ENCODE measurements around the gene PLLP. TPM values are rescaled to one million over a fixed set of nuclear protein-coding genes. Genes with fewer than 3 reads are reported as not detected.

Gene PLLP
- total RNA-seq, 4 donors from 2014 or later: 3.6 to 10.7 (median 6.4) TPM

DNA sequence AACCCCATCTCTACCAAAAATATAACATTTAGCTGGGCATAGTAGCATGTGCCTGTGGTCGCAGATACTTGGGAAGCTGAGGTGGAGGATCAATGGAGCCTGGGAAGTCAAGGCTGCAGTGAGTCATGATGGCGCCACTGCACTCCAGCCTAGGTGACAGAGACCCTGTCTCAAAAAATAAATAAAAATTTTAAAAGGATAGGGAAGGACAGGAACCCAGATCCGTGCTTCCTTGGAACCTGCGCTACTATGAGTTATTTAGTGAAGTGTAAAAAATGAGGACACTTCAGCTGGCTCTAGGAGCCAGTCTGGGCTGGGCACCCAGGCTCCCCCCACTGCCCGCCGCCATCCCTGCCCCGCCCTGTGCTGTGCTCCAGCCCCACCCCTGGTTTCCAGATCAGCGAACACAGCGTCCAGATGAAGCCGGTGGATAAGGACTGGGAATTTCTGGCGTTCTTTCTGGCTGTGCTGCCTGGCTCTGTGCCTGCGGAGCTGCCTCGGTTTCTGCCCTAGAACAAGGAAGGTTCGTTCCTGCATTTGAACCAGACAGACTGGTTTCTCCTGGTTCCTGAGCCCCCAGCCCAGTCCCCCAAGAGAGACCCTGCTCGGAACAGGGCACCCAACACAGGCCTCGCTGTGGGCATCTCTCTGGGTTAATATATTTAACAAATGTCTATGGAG lies 18.5 kb downstream of the PLLP start:
- TF ChIP-seq POLR2A (IDR thresholded peaks at IDR 0.05; ENCODE audit: low read depth) (no peak), POLR2AphosphoS5 (IDR thresholded peaks at IDR 0.05) (peak in 1 of 2 donors; percentile 12)
- TF ChIP-seq, protein P1, sequence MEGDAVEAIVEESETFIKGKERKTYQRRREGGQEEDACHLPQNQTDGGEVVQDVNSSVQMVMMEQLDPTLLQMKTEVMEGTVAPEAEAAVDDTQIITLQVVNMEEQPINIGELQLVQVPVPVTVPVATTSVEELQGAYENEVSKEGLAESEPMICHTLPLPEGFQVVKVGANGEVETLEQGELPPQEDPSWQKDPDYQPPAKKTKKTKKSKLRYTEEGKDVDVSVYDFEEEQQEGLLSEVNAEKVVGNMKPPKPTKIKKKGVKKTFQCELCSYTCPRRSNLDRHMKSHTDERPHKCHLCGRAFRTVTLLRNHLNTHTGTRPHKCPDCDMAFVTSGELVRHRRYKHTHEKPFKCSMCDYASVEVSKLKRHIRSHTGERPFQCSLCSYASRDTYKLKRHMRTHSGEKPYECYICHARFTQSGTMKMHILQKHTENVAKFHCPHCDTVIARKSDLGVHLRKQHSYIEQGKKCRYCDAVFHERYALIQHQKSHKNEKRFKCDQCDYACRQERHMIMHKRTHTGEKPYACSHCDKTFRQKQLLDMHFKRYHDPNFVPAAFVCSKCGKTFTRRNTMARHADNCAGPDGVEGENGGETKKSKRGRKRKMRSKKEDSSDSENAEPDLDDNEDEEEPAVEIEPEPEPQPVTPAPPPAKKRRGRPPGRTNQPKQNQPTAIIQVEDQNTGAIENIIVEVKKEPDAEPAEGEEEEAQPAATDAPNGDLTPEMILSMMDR (IDR thresholded peaks at IDR 0.05): no peak
- intact Hi-C loops (cut with DNase I): no loop called here
- H3K27ac ChIP-seq (replicated peaks in 1 of 4): peak overlapping the region in 3 of 4 donors; percentile 14 to 67 (median 27)
- no peaks in the 10 kb centered on the region for H3K27me3 ChIP-seq
- H3K9me3 ChIP-seq: no peaks in the 10 kb centered on the region
- peaks cover under 1 to 18% (median 13%) of the 10 kb centered on the region in 4 donors for H3K4me1 ChIP-seq
- no peak overlapping the region for H3K4me3 ChIP-seq
- no peaks in the 10 kb centered on the region for H3K36me3 ChIP-seq
- 64% methylated on average over 16 of the region's 16 CpGs for WGBS
- no peak for DNase-seq (ENCODE audit: extremely low spot score)

DNA sequence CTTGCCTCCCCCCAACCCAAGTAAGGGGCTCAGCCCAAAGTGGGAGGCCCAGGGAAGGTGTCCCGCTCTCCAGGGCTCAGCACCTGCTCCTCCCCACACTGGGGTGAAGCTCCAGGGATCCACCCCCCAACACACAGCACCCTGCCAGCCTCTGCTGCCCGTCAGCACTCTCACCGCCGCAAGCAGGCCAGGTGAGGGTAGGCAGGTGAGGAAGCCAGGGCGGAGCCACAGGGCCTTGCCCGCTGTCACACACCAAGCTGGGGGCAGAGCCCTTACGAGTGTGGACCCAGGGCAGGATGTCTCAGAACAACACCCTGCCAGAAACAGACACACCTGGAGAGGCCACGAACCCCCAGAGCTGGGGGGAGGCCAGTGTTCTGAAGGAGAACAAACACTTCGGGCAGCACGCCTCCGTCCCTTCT lies 19.5 kb downstream of the PLLP start:
- H3K36me3 ChIP-seq: no peaks in the 10 kb centered on the region
- no peak for DNase-seq (ENCODE audit: extremely low spot score)
- TF ChIP-seq, protein P1 (IDR thresholded peaks at IDR 0.05): no peak
- TF ChIP-seq EP300 (IDR thresholded peaks at IDR 0.05) (no peak), POLR2A (IDR thresholded peaks at IDR 0.05; ENCODE audit: low read depth) (no peak), POLR2AphosphoS5 (IDR thresholded peaks at IDR 0.05) (no peak)
- intact Hi-C loops (cut with DNase I): no loop called here
- WGBS: 93% methylated on average over 9 of the region's 11 CpGs
- H3K9me3 ChIP-seq: no peaks in the 10 kb centered on the region
- H3K4me3 ChIP-seq: no peak overlapping the region
- H3K27me3 ChIP-seq: no peaks in the 10 kb centered on the region
- no peak overlapping the region for H3K27ac ChIP-seq (replicated peaks in 1 of 4)
- H3K4me1 ChIP-seq: peaks cover 11 to 26% (median 23%) of the 10 kb centered on the region in 4 donors

DNA sequence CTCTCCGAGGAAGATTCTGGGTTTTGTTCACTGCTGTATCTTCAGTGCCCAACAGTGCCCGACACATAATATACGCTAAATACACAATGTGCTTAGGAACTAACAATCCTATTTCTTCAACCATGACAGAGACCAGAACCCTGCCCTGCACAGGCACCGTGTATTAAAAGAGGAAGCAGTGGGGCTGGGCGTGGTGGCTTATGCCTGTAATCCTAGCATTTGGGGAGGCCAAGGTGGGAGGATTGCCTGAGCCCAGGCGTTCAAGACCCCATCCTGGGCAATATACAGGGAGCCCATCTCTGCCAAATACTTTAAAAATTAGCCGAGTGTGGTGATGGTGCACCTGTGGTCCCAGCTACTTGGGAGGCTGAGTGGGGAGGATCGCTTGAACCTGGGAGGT lies 20.1 kb downstream of the PLLP start:
- Histone ChIP-seq H3K27ac (replicated peaks in 1 of 4) (no peak overlapping the region), H3K27me3 (no peaks in the 10 kb centered on the region), H3K4me1 (peaks cover 14 to 30% (median 26%) of the 10 kb centered on the region in 4 donors), H3K4me3 (no peak overlapping the region), H3K36me3 (no peaks in the 10 kb centered on the region), H3K9me3 (no peaks in the 10 kb centered on the region)
- no peak for TF ChIP-seq POLR2A (IDR thresholded peaks at IDR 0.05; ENCODE audit: low read depth)
- TF ChIP-seq, protein P1 (IDR thresholded peaks at IDR 0.05): no peak
- TF ChIP-seq EP300 (IDR thresholded peaks at IDR 0.05): no peak
- no peak for TF ChIP-seq POLR2AphosphoS5 (IDR thresholded peaks at IDR 0.05)
- no peak for DNase-seq (ENCODE audit: extremely low spot score)
- WGBS: 82% methylated on average over 8 of the region's 8 CpGs
- intact Hi-C loops (cut with DNase I): no loop called here

DNA sequence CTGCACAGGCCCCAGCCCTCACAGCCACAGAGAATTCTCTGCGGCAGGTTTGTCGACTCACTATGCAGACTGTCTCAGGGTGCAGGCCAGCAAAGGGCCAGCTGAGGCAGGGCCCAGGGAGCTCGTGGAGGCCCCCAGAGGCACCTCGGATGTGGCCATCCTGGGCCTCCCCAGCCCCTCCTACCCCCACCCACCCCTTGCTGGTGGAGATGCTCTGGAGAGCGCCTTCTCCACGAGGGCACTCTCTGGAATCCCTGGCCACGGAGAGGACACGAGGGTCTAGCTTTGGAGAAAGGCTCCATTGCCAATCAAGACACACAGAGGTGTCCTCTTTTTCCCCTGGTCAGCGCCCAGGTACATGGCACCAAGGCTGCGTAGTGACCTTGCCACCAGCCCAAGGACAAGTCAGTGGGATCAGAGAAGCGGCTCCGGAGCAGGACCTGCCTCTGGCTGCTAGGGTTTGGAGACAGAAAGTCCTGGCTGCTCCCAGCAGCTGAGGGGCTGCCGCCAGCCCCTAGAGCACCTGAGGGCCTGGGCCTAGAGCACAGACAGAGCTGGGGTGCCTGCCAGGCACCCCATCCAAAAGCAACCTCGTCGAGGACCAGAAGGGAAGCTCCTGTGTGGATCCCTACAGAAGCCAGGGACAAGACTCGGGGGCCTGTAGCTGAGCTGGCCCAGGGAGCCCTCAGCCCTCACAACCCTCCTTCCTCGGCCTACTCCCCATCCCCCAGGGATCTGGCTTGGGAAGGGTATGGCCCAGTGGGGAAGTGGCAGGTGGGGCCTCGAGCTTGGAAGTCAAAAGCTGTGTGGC lies 20.7 kb downstream of the PLLP start:
- 90% methylated on average over 10 of the region's 18 CpGs for WGBS
- DNase-seq (ENCODE audit: extremely low spot score): no peak
- H3K9me3 ChIP-seq: no peaks in the 10 kb centered on the region
- no peaks in the 10 kb centered on the region for H3K36me3 ChIP-seq
- H3K4me3 ChIP-seq: no peak overlapping the region
- no peak overlapping the region for H3K27ac ChIP-seq (replicated peaks in 1 of 4)
- peaks cover 14 to 30% (median 24%) of the 10 kb centered on the region in 4 donors for H3K4me1 ChIP-seq
- H3K27me3 ChIP-seq: no peaks in the 10 kb centered on the region
- TF ChIP-seq POLR2AphosphoS5 (IDR thresholded peaks at IDR 0.05): no peak
- TF ChIP-seq EP300 (IDR thresholded peaks at IDR 0.05): no peak
- TF ChIP-seq, protein P1 (IDR thresholded peaks at IDR 0.05): no peak
- TF ChIP-seq POLR2A (IDR thresholded peaks at IDR 0.05; ENCODE audit: low read depth): no peak
- intact Hi-C loops (cut with DNase I): no loop called here

All from esophagus muscularis mucosa (tissue), 4 donors.